ENCODE data around the gene TLCD4.

DNA sequence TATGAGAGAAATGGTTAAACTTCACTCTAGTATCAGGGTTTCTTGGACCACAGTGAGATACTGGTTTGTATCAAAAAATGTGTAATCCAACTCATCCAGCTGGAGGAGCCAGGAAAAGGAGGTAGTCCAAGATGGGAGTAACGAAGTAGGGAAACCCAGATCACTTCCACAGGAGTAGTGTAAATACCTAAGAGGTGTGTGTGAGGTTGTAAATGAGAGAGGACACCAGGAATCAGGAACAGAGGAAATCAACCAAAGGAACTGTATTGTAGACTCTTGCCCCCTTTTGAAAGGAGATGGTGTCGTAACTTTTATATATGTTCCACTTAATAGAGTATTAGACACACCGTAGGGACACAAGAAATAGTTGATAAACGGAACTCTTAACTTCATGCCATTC, 19.7 kb upstream of the TLCD4 start:
- TF ChIP-seq, protein P1, sequence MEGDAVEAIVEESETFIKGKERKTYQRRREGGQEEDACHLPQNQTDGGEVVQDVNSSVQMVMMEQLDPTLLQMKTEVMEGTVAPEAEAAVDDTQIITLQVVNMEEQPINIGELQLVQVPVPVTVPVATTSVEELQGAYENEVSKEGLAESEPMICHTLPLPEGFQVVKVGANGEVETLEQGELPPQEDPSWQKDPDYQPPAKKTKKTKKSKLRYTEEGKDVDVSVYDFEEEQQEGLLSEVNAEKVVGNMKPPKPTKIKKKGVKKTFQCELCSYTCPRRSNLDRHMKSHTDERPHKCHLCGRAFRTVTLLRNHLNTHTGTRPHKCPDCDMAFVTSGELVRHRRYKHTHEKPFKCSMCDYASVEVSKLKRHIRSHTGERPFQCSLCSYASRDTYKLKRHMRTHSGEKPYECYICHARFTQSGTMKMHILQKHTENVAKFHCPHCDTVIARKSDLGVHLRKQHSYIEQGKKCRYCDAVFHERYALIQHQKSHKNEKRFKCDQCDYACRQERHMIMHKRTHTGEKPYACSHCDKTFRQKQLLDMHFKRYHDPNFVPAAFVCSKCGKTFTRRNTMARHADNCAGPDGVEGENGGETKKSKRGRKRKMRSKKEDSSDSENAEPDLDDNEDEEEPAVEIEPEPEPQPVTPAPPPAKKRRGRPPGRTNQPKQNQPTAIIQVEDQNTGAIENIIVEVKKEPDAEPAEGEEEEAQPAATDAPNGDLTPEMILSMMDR (conservative IDR thresholded peaks at IDR 0.05 in 1 of 2, IDR thresholded peaks at IDR 0.05 in 1 of 2; ENCODE audit: extremely low read depth in 1 of 2, insufficient read depth in 1 of 2, low read depth in 1 of 2, low read length in 2 of 2): no peak
- no peak for TF ChIP-seq EZH2 (IDR thresholded peaks at IDR 0.05; ENCODE audit: borderline replicate concordance, low read length)
